WERI-Rb-1 (cell line): Measurements from ENCODE around the gene CDC42EP4.
A peak's percentile ranks its signal among the peaks of the same experiment; 100 is the strongest.

Experiments used
- DNase-seq: peaks from one replicate; pipeline ENCODE4 v3.0.0-alpha.2; 2020
- H3K27ac ChIP-seq: fragments of 250-450 bp; sonication (Bioruptor Pico); 2 replicates; pipeline ENCODE4 v1.5.1; 2020; ENCODE audit warnings: mild to moderate bottlenecking, moderate library complexity
- H3K27me3 ChIP-seq: fragments of 250-450 bp; sonication (Bioruptor Pico); 2 replicates; pipeline ENCODE4 v1.5.1; 2021; ENCODE audit warnings: mild to moderate bottlenecking, low read depth, moderate library complexity; ENCODE audit not compliant: insufficient read depth, severe bottlenecking
- H3K36me3 ChIP-seq: fragments of 250-450 bp; sonication (Bioruptor Pico); 2 replicates; pipeline ENCODE4 v1.5.1; 2020; ENCODE audit warnings: mild to moderate bottlenecking, moderate library complexity
- H3K4me3 ChIP-seq: 2 replicates; pipeline ENCODE4 v1.5.1; 2011; ENCODE audit warnings: low read depth, mild to moderate bottlenecking, control low read depth, low read length
- H3K9me3 ChIP-seq: fragments of 250-450 bp; sonication (Bioruptor Pico); 2 replicates; pipeline ENCODE4 v1.5.1; 2021; ENCODE audit warnings: mild to moderate bottlenecking, moderate library complexity; ENCODE audit not compliant: severe bottlenecking
- CTCF ChIP-seq: IDR thresholded peaks from 2 replicates; pipeline ENCODE4 v1.5.1; 2011; ENCODE audit warnings: low read depth, mild to moderate bottlenecking, control low read depth, inconsistent platforms, low read length

CDC42EP4 gene

GRCh38 chr17:73290399-73291259 lies 21.2 kb downstream of the CDC42EP4 start:
- H3K27ac ChIP-seq = no peak overlapping the region
- DNase-seq = no peak

GRCh38 chr17:73289549-73290254 lies 22.1 kb downstream of the CDC42EP4 start:
- Histone ChIP-seq H3K27me3 (no peaks in the 10 kb centered on the region), H3K36me3 (peaks cover 36% of the 10 kb centered on the region), H3K4me3 (no peak overlapping the region), H3K27ac (no peak overlapping the region), H3K9me3 (no peaks in the 10 kb centered on the region)
- no peak for DNase-seq
- TF ChIP-seq CTCF = peak; percentile 11; the same call in 1 of the 2 replicates

More at GRCh38 chr17:73290399-73291259, 21.2 kb downstream of the CDC42EP4 start:
- H3K4me3 ChIP-seq = no peak overlapping the region
- no peaks in the 10 kb centered on the region for H3K9me3 ChIP-seq
- H3K36me3 ChIP-seq = peaks cover 28% of the 10 kb centered on the region
- no peak for TF ChIP-seq CTCF
- no peaks in the 10 kb centered on the region for H3K27me3 ChIP-seq

GRCh38 chr17:73288534-73289302 lies 23.1 kb downstream of the CDC42EP4 start:
- H3K27ac ChIP-seq = no peak overlapping the region
- no peaks in the 10 kb centered on the region for H3K9me3 ChIP-seq
- TF ChIP-seq CTCF = no peak
- H3K36me3 ChIP-seq = peaks cover 34% of the 10 kb centered on the region
- no peak for DNase-seq
- no peak overlapping the region for H3K4me3 ChIP-seq
- H3K27me3 ChIP-seq = no peaks in the 10 kb centered on the region

GRCh38 chr17:73286863-73287296 lies 24.9 kb downstream of the CDC42EP4 start:
- Histone ChIP-seq H3K27me3 (no peaks in the 10 kb centered on the region), H3K36me3 (peaks cover 28% of the 10 kb centered on the region), H3K4me3 (no peak overlapping the region), H3K27ac (no peak overlapping the region), H3K9me3 (no peaks in the 10 kb centered on the region)
- TF ChIP-seq CTCF = no peak
- DNase-seq = no peak

GRCh38 chr17:73285916-73286862 lies 25.6 kb downstream of the CDC42EP4 start:
- peaks cover 27% of the 10 kb centered on the region for H3K36me3 ChIP-seq
- no peak for TF ChIP-seq CTCF
- no peak overlapping the region for H3K4me3 ChIP-seq
- H3K27me3 ChIP-seq = no peaks in the 10 kb centered on the region
- 0 out of 2 replicates have a peak overlapping the region, but pooled peaks have one; percentile 7 for H3K27ac ChIP-seq
- DNase-seq = peak; percentile 58
- no peaks in the 10 kb centered on the region for H3K9me3 ChIP-seq
